Measurements from ENCODE around the gene PSENEN. TPM values are rescaled to one million over a fixed set of nuclear protein-coding genes. Genes with fewer than 3 reads are reported as not detected.

The PSENEN gene
- total and polyA plus RNA-seq, 9 of the 15 experiments (the other 6 are each of a cell fraction or from before 2014, with no cell fraction given): 34.5 to 299 (median 61.1) TPM

- FAIRE-seq (no peak), ATAC-seq (no peak), DNase-seq (ENCODE audit: extremely low read depth in 1 of 4, low spot score in 3 of 4) (no peak)
- in situ Hi-C loops (cut with MboI) (no loop called here), intact Hi-C loops (cut with micrococcal nuclease) (no loop called here)
- Histone ChIP-seq H3K27ac (ENCODE audit: extremely low read depth, low read depth, low read length) (no peak overlapping the region), H3K79me2 (ENCODE audit: control insufficient read depth, insufficient read depth, low read length) (peaks cover 10% of the 10 kb centered on the region), H3K27me3 (ENCODE audit: control insufficient read depth in 2 of 2, insufficient read depth in 2 of 2, low read length in 2 of 2) (peaks cover 15 to 53% of the 10 kb centered on the region in 2 experiments), H3K9me3 (replicated peaks; ENCODE audit: control insufficient read depth, insufficient read depth, low read depth, low read length) (no peaks in the 10 kb centered on the region), H4K20me1 (replicated peaks; ENCODE audit: control insufficient read depth, insufficient read depth, low read length) (0 out of 2 replicates have a peak, but pooled peaks cover 6% of the 10 kb centered on the region), H2AFZ (ENCODE audit: low read depth, low read length) (no peak overlapping the region), H3K4me1 (replicated peaks in 1 of 2; ENCODE audit: control insufficient read depth in 2 of 2, insufficient read depth in 2 of 2, low read length in 2 of 2) (peaks cover 10 to 44% of the 10 kb centered on the region in 2 experiments), H3K4me3 (no peak overlapping the region), H3K9me1 (ENCODE audit: control insufficient read depth, insufficient read depth, low read length) (no peaks in the 10 kb centered on the region), H3K36me3 (ENCODE audit: control insufficient read depth, insufficient read depth, low read length) (no peaks in the 10 kb centered on the region), H3K9ac (ENCODE audit: insufficient read depth in 1 of 2, low read depth in 2 of 2, low read length in 2 of 2) (peak overlapping the region in 1 of 2 experiments; percentile 45; a peak in 2 of 4 replicates), H3K4me2 (ENCODE audit: insufficient read depth, low read length) (no peak overlapping the region)
- ChIA-PET CTCF (ENCODE audit: low intra/inter-chr PET ratio) (interaction anchor here (1.0 to 1.1 kb wide), 2 partner anchors 9 to 106 kb away, joined by 3 to 6 read pairs; no protein-coding TSS in a partner anchor), POLR2A (interaction anchor here (0.9 to 1.1 kb wide), 4 partner anchors 8 to 29 kb away, joined by 3 to 5 read pairs (median 4); no protein-coding TSS in a partner anchor)
- TF ChIP-seq RBM34 (IDR thresholded peaks at IDR 0.05; ENCODE audit: borderline replicate concordance, insufficient read depth, low read length): no peak
- TF ChIP-seq NRF1 (conservative IDR thresholded peaks at IDR 0.05 in 1 of 2, IDR thresholded peaks at IDR 0.05 in 1 of 2): peak; percentile 19 to 48; a peak in 2 of 4 replicates
- TF ChIP-seq, protein P1, sequence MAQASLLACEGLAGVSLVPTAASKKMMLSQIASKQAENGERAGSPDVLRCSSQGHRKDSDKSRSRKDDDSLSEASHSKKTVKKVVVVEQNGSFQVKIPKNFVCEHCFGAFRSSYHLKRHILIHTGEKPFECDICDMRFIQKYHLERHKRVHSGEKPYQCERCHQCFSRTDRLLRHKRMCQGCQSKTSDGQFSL (CRISPR knock-in tag; IDR thresholded peaks at IDR 0.05): no peak
- TF ChIP-seq, protein P1 (tag; IDR thresholded peaks at IDR 0.05): no peak
- BruUV-seq (replicated peaks): no TSS peak
- WGBS (ENCODE audit: insufficient coverage, low coverage, missing lambda C conversion rate): 17% methylated on average over 12 of the region's 12 CpGs
Measured at GRCh38 chr19:35713904-35714495, 31.5 kb upstream of the PSENEN start.
